Vagina (tissue), 2 donors: ENCODE results near the gene HSPE1. TPM values are rescaled to one million over a fixed set of nuclear protein-coding genes. Genes with fewer than 3 reads are reported as not detected.
A peak's percentile ranks its signal among the peaks of the same experiment; 100 is the strongest.

Experiments
- DNase-seq, 2 donors: peaks; one replicate each; pipeline ENCODE4 v3.0.0-alpha.2; 2017; ENCODE audit errors: extremely low spot score in 2 of 2
- H3K27ac ChIP-seq: fragments of 200-600 bp; sonication (generic); one replicate; pipeline ENCODE4 v1.5.1; 2019
- H3K27me3 ChIP-seq: fragments of 200-600 bp; sonication (generic); one replicate; pipeline ENCODE4 v1.5.1; 2019
- H3K36me3 ChIP-seq, 2 donors: fragments of 200-600 bp; sonication (generic); one replicate each; pipeline ENCODE4 v1.5.1; 2017 to 2019
- H3K4me1 ChIP-seq: fragments of 200-600 bp; sonication (generic); one replicate; pipeline ENCODE4 v1.5.1; 2019
- H3K4me3 ChIP-seq, 2 donors: fragments of 200-600 bp; sonication (generic); 1 replicate in 1 of 2; 2 replicates in 1 of 2; pipeline ENCODE4 v1.5.1; 2016 to 2019
- H3K9me3 ChIP-seq: fragments of 200-600 bp; sonication (generic); one replicate; pipeline ENCODE4 v1.5.1; 2019
- POLR2A ChIP-seq, 2 donors: fragments of 450-650 bp; IDR thresholded peaks; one replicate each; pipeline ENCODE4 v1.6.1; 2017; ENCODE audit warnings: antibody characterized with exemption in 2 of 2, mild to moderate bottlenecking in 2 of 2, moderate library complexity in 2 of 2
- POLR2AphosphoS5 ChIP-seq, 2 donors: sonication (generic); formaldehyde crosslinking; IDR thresholded peaks; one replicate each; pipeline ENCODE4 v1.9.0; 2017; ENCODE audit warnings: antibody characterized with exemption in 2 of 2, mild to moderate bottlenecking in 2 of 2, low read depth in 1 of 2; ENCODE audit not compliant: insufficient read depth in 1 of 2
- intact Hi-C: fragments of 100-400 bp; cut with DNase I; formaldehyde crosslinking; loops from one replicate; pipeline ENCODE4 v1.15.1; 2023
- total RNA-seq: library from RNA; depleted of rRNA; stranded (reverse); fragments of >200 nt; gene quantifications from one replicate; pipeline ENCODE4 v1.2.3, GENCODE V29; 2016
- TF ChIP-seq, protein P1 (sequence below), 3 experiments: fragments of 450-650 bp in 2 of 3; fragments of 200-600 bp in 1 of 3; sonication (generic) in 1 of 3; IDR thresholded peaks; one replicate each; pipeline ENCODE4 v1.5.1; 2017 to 2019; ENCODE audit warnings: antibody characterized with exemption in 3 of 3, mild to moderate bottlenecking in 2 of 3, moderate library complexity in 2 of 3

Gene HSPE1
- total RNA-seq, 1 donor from 2014 or later = 39.0 TPM

DNA sequence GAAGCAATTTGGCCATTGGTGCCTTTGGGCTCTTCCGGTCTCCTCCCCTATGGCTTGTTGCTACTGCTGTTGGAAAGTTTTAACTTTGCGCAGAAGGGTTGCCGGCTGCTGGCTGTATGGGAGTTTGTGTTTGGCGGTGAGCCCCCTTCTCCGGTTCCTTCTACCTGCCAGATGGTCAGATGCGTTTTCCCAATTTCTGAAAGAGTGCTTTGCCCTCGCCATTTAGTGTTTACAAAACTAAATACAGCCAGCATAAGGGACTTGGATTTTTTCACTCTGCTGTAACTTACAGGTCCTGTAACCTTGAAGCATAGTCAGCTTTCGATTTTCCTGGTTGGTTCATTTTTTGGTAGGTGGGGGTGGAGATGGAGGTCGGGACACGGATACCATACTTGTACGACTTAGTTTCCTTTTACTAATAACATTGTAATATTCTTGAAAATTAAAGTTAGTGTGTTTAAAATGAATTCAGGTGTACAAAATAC, 46.2 kb upstream of the HSPE1 start:
- no peaks in the 10 kb centered on the region for H3K27me3 ChIP-seq
- H3K27ac ChIP-seq = peak overlapping the region; percentile 99
- no peaks in the 10 kb centered on the region for H3K36me3 ChIP-seq
- no peaks in the 10 kb centered on the region for H3K9me3 ChIP-seq
- DNase-seq = no peak
- intact Hi-C loops = loop anchor here (5.0 kb wide), 1 partner anchor 48 kb away; the partner anchor contains the start of gene HSPE1
- TF ChIP-seq POLR2AphosphoS5 (IDR thresholded peaks at IDR 0.05; ENCODE audit: insufficient read depth in 1 of 2, low read depth in 1 of 2) = peak in 1 of 2 donors; percentile 13
- TF ChIP-seq, protein P1, sequence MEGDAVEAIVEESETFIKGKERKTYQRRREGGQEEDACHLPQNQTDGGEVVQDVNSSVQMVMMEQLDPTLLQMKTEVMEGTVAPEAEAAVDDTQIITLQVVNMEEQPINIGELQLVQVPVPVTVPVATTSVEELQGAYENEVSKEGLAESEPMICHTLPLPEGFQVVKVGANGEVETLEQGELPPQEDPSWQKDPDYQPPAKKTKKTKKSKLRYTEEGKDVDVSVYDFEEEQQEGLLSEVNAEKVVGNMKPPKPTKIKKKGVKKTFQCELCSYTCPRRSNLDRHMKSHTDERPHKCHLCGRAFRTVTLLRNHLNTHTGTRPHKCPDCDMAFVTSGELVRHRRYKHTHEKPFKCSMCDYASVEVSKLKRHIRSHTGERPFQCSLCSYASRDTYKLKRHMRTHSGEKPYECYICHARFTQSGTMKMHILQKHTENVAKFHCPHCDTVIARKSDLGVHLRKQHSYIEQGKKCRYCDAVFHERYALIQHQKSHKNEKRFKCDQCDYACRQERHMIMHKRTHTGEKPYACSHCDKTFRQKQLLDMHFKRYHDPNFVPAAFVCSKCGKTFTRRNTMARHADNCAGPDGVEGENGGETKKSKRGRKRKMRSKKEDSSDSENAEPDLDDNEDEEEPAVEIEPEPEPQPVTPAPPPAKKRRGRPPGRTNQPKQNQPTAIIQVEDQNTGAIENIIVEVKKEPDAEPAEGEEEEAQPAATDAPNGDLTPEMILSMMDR (IDR thresholded peaks at IDR 0.05) = no peak
- TF ChIP-seq POLR2A (IDR thresholded peaks at IDR 0.05) = peak in 1 of 2 donors; percentile 48
- peak overlapping the region; percentile 76 to 90 for H3K4me3 ChIP-seq
- peaks cover 31% of the 10 kb centered on the region for H3K4me1 ChIP-seq

DNA sequence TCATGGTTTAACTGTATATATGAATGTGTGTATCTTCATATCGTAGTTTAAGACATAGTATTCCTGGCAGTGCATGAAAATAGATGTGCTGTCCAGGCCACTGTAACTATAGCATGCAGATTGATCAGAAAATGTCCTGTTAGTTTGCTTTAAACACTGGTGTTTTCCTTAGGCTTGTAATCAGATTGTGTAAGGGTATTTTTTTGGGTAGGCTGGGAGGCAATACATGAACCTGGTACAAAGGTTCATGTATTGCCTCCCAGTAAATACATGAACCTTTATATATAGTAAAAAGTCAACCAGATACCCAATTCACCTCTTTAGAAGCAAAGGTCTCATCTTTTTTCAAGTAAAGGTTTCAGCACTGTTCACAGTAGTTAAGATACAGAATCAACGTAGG, 45.3 kb upstream of the HSPE1 start:
- peaks cover 36% of the 10 kb centered on the region for H3K4me1 ChIP-seq
- intact Hi-C loops = loop anchor here (5.0 kb wide), 1 partner anchor 47 kb away; the partner anchor contains the start of gene HSPE1
- H3K27me3 ChIP-seq = no peaks in the 10 kb centered on the region
- peak overlapping the region; percentile 76 to 90 for H3K4me3 ChIP-seq
- no peaks in the 10 kb centered on the region for H3K36me3 ChIP-seq
- H3K9me3 ChIP-seq = no peaks in the 10 kb centered on the region
- DNase-seq = no peak
- no peak for TF ChIP-seq POLR2A (IDR thresholded peaks at IDR 0.05)
- TF ChIP-seq, protein P1 (IDR thresholded peaks at IDR 0.05) = no peak
- TF ChIP-seq POLR2AphosphoS5 (IDR thresholded peaks at IDR 0.05; ENCODE audit: insufficient read depth in 1 of 2, low read depth in 1 of 2) = no peak
- peak overlapping the region; percentile 99 for H3K27ac ChIP-seq

DNA sequence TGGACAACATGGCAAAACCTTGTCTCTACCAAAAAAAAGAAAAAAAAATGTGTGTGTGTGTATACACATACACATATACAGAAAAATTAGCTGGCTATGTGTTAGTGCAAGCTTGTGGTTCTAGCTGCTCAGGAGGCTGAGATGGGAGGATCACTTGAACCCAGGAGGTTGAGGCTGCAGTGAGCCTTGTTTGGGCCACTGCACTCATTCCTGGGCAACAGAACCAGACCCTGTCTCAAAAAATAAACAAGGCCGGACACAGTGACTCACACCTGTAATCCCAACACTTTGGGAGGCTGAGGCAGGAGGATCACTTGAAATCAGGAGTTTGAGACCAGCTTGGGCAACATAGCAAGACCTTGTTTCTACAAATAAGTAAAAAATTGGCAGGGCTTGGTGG, 44.8 kb upstream of the HSPE1 start:
- intact Hi-C loops = no loop called here
- Histone ChIP-seq H3K9me3 (no peaks in the 10 kb centered on the region), H3K27me3 (no peaks in the 10 kb centered on the region), H3K4me3 (no peak overlapping the region), H3K36me3 (peaks cover 0 to 4% of the 10 kb centered on the region in 2 donors), H3K4me1 (peaks cover 36% of the 10 kb centered on the region), H3K27ac (no peak overlapping the region)
- no peak for TF ChIP-seq POLR2AphosphoS5 (IDR thresholded peaks at IDR 0.05; ENCODE audit: insufficient read depth in 1 of 2, low read depth in 1 of 2)
- TF ChIP-seq, protein P1 (IDR thresholded peaks at IDR 0.05) = no peak
- no peak for TF ChIP-seq POLR2A (IDR thresholded peaks at IDR 0.05)
- no peak for DNase-seq

DNA sequence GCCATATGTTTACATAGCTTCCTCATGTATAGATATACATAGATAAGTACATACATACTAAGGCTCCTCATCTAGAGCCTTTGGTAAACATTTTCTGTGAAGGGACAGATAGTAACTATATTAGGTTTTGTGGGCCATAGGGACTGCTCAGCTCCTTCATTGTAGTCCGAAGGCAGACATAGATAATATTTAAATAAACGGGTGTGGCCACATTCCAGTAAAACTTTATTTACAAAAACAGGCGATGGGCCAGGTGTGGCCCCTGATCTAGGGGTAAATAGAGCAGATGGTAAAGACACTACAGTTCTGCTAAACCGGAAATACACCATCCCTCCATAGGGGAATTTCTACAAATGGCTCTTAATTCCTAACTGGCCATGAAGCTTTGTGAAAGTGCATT, 39.5 kb upstream of the HSPE1 start:
- Histone ChIP-seq H3K4me3 (no peak overlapping the region), H3K4me1 (peaks cover 19% of the 10 kb centered on the region), H3K9me3 (no peaks in the 10 kb centered on the region), H3K27me3 (no peaks in the 10 kb centered on the region), H3K36me3 (peaks cover 0 to 36% of the 10 kb centered on the region in 2 donors), H3K27ac (no peak overlapping the region)
- intact Hi-C loops = no loop called here
- no peak for DNase-seq
- TF ChIP-seq POLR2AphosphoS5 (IDR thresholded peaks at IDR 0.05; ENCODE audit: insufficient read depth in 1 of 2, low read depth in 1 of 2) (no peak), POLR2A (IDR thresholded peaks at IDR 0.05) (no peak)
- TF ChIP-seq, protein P1 (IDR thresholded peaks at IDR 0.05) = no peak

DNA sequence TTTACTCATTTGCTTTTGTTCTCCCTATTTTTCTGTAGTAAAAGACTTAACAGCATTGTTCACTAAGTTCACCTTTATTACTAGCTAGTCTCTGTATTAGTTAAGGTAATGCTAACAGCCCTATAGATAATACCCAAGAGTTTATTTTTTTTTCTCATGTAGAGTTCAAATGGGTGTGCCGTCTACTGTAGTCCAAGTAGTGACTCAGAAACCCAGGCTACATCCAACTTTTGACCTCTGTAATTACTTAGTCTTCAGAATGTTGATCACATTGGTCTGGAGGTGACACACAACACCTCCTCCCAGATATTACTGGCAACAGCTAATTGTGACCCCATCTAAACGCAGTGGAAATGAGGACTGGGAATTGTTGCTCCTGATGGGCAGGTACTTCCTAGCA, 39.1 kb upstream of the HSPE1 start:
- H3K4me3 ChIP-seq = no peak overlapping the region
- no peaks in the 10 kb centered on the region for H3K27me3 ChIP-seq
- no peak overlapping the region for H3K27ac ChIP-seq
- peaks cover 0 to 40% of the 10 kb centered on the region in 2 donors for H3K36me3 ChIP-seq
- no peaks in the 10 kb centered on the region for H3K9me3 ChIP-seq
- H3K4me1 ChIP-seq = peaks cover 17% of the 10 kb centered on the region
- intact Hi-C loops = no loop called here
- TF ChIP-seq POLR2A (IDR thresholded peaks at IDR 0.05) = no peak
- TF ChIP-seq POLR2AphosphoS5 (IDR thresholded peaks at IDR 0.05; ENCODE audit: insufficient read depth in 1 of 2, low read depth in 1 of 2) = no peak
- TF ChIP-seq, protein P1 (IDR thresholded peaks at IDR 0.05) = no peak
- DNase-seq = no peak
